Measurements from ENCODE around the gene CDK14.
"Not testable (repeated sequence)": the region's sequence is repeated elsewhere in the genome, so short reads cannot be mapped to it uniquely, and the experiment has no call there.

Gene CDK14

GRCh38 chr7:90763108-90763507 is 167.0 kb downstream of the CDK14 start:
- DNase-seq, result no peak

DNA sequence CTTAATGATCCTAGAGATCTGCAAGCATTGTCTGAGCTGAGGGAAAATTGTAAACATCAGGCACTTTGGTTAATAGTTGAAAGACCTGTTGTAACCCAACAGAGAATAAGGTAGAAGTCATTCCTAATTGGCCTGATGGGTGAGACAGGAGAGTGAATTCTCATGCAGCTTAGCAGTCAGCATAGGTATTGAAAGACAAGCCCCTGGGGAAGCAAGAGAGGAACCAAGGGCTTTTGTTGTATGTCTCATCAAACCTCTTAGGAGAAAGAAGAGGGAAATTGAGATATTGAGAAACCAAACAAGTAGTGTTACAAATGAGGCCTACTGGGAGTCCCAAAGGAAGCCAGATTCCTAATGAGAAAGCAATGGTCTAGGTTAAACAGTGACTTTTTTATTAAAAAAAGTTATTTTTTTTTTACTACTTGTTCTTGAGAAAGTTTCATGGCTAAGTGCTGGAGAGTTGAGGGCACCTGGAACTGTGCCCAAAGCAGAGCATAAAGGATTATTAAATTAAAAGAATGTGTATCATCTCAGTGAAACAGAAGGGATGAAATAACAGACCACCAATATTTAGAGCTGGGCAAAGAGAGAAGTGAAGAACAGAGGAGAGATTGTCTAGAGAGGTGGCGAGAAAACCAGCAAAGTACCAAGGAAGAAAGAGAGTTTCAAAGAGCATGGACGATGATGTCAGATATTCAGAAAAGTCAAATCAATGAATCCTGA is 168.9 kb downstream of the CDK14 start:
- DNase-seq, result no peak

- no peak for DNase-seq
Observed at GRCh38 chr7:90766814-90767564, 170.9 kb downstream of the CDK14 start.

DNA sequence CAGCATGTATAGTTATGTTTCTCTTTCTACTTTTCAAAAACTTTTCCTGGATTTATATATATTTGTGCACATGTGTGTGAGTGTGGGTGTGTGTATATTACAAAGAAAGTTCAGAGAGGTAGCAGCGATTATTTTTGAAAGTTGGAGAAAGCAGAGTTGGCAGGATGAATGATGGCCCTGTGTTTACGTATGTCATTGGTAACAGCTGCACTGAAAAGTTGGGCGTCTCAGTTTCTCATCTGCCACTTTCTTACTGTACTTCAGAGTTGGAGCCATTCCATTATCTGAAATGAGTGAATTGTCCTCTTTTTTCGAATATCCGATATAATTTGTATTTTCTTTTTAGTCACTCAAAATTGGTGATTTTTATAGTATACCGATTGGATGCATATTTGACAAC is 172.2 kb downstream of the CDK14 start:
- DNase-seq, result no peak

DNA sequence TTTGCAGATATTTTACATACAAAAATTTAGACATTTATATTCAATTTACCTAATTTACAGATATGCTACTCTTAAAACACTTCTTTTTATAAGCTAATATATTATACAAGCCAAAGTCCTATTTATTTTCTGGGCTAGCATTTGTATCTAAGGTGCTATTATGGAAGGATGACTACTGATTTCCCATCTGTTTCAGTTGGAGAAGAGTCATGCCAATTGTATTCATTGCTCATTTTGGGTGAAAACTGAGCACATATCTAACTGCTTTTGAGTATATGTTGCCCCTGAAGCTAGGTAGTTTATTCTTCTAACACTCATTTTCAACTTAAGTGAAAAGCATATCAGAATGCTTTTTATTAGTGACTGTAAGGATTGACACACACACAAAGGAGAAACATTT is 172.9 kb downstream of the CDK14 start:
- DNase-seq, result peak; percentile 30 to 62

GRCh38 chr7:90769566-90769965 is 173.4 kb downstream of the CDK14 start:
- DNase-seq, result not testable (repeated sequence)

- no peak for DNase-seq
Observed at GRCh38 chr7:90771281-90771680, 175.2 kb downstream of the CDK14 start.

- no peak for DNase-seq
Observed at GRCh38 chr7:90772410-90772809, 176.3 kb downstream of the CDK14 start.

DNA sequence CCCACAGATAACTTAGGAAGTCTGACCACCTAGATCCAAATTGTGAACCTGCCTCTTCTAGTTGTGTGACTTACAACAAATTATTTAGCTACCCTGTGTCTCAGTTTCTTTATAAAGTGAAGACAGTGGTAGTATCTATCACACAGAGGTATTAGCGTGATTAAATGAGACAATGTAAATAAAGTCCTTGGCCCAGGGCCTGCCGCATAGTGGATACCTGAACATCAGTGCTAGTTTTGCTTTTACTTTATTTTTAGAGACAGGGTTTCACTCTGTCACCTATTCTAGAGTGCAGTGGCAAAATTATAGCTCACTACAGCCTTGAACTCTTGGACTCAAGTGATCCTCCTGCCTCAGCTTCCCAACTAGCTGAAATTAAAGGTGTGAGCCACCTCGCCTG is 177.1 kb downstream of the CDK14 start:
- DNase-seq, result no peak

- no peak for DNase-seq
Observed at GRCh38 chr7:90774706-90775105, 178.6 kb downstream of the CDK14 start.

DNA sequence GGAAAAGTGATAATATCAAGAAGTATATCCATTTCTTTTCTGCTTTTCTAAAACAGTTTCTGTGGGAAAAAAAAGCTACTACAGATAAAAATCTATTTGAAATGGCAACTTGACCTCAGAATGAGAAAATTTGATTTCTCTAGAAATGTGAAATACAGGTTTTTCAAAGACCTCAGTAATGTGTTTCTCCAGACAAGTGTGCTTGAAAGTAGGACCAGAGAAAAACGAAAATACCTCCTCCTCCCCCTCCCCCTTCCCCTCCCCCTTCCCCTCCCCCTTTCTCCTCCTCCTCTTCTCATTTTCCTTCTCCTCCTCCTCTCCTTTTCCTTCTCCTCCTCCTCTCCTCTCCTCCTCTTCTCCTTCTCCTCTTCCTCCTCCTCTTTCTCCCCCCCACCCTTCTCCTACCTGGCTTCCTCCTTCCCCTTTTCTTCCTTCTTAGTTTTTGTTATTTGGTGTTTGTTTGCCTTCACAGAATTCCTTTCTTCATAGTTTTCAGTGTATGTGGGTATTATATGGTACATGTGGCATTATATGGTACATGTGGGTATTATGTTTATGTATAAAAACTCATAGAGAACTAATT is 179.4 kb downstream of the CDK14 start:
- DNase-seq, result no peak

DNA sequence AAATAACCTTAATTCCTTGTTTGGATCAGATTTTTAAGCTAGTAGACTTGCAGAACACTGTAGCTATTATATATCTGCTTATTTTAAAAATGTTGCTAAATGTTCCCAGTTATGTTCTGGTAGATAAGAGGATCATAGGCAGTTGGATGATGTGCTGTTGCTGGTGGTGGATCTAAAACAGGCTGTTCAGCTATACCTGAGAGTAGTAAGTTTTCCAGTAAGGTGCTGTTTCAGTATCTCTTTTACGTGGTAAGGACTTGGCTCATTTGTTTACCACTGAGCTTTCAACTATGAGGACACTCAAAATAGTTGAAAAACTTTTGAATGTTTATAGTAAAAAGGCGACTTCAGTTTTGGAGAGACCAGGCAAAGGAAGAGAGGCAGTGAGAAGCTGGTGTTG is 180.9 kb downstream of the CDK14 start:
- no peak for DNase-seq

- no peak for DNase-seq
Observed at GRCh38 chr7:90777465-90777864, 181.3 kb downstream of the CDK14 start.

DNA sequence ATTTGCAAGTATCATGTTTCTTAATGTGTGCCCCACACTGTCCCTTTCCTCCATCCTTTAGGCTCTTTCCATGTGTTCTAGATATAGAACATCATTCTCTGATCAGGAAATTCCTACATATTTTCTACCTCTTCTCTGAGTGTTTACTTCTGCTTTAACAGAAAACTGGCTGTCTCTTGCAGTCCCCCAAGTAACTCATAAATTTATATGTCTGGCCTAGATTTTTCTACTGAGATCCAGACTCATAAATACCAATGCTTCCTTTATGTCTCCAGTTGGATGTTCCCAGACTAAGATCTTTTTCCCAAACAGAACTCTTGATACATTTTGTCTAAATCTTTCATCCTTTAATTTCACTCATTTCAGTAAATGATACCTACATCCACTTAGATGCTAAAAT is 181.8 kb downstream of the CDK14 start:
- no peak for DNase-seq

DNA sequence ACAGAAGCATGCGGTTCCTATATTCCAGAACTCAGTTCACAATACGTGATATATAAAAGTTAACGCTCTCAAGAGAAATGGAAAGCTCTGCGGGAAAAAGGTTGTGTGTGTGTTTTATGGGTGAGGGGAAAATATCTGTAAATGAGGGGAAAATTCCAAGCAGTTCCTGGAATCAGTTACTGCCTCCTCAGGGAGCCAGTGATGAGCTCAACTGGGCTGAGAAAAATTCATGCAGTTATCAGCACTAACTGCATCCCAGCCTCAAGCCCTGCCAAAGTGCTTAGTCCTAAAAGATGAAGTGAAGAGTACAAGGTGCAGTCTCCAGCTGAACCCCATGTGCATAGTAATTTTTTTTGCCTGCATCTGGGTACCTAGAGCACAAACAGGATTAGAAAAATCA is 191.9 kb downstream of the CDK14 start:
- DNase-seq, result no peak

GRCh38 chr7:90789736-90790306 is 193.7 kb downstream of the CDK14 start:
- no peak for DNase-seq

DNA sequence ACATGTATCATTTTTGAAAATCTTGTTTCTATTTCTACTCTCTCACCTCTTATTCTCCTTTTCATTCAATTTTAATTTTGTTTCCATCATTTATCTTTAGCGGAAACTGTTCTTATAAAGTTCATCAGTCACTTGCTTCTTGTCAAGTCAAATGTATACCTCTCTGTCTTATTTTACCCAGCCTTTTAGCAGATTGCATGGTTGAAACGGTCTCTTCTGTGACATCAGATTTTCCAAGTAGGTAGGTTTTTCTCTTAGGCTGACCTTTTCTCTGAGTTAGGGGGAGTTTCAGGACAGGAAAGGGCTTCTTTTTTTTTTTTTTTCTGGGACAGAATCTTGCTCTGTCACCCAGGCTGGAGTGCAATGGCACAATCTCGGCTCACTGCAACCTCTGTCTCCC is 195.5 kb downstream of the CDK14 start:
- no peak for DNase-seq

DNA sequence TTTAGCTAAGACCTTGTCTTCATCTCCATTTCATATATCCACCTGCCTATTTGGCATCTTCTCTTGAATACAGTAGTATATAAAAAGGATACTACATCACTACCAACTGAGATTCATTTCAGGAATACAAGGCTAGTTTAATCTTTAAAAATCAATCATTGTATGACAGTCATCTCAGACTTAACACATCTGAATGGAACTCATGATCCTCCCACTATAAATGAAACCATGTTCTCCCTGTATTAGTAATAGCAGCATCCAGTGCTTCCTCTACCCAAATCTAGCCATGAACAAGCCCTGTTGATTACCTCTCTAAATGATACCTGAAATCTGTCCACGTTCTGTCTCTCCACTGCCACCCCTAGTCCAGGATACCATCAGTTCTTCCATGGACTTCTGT is 196.2 kb downstream of the CDK14 start:
- no peak for DNase-seq

GRCh38 chr7:90794234-90794633 is 198.1 kb downstream of the CDK14 start:
- not testable (repeated sequence) for DNase-seq

- DNase-seq, result no peak
Observed at GRCh38 chr7:90797596-90797995, 201.5 kb downstream of the CDK14 start.

DNA sequence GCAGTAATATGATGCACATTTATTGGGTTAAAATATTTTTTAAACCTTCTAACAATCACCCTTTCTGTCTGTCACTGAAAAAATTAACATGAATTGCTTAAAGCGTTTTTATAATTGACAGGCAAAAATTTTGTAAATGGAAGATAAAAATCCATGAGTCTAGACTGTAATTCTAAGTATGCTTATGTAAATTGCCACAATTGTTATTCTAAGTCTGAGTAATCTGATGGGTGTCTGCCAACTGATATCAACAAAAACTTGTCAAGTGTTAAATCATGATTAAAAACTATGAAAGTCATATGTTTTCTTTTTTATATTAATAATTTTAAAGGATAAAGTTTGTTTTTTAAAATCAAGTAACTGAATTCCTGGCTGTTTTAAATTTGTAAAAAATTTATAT is 208.2 kb downstream of the CDK14 start:
- DNase-seq, result no peak

DNA sequence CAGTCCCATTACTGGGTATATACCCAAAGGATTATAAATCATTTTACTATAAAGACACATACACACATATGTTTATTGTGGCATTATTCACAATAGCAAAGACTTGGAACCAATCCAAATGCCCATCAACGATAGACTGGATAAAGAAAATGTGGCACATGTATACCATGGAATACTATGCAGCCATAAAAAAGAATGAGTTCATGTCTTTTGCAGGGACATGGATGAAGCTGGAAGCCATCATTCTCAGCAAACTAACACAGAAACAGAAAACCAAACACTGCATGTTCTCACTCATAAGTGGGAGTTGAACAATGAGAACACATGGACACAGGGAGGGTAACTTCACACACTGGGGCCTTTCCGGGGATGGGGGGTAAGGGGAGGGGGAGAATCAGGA is 219.4 kb downstream of the CDK14 start:
- DNase-seq, result not testable (repeated sequence)

- no peak for DNase-seq
Observed at GRCh38 chr7:90816511-90817142, 220.5 kb downstream of the CDK14 start.
